Measurements from ENCODE around the gene TMEM88.

- TF ChIP-seq CTCF (conservative IDR thresholded peaks at IDR 0.05; ENCODE audit: low read length), result no peak
- no peak for TF ChIP-seq EZH2phosphoT487 (IDR thresholded peaks at IDR 0.05; ENCODE audit: borderline replicate concordance)
Observed at GRCh38 chr17:7894866-7895265, 40.0 kb downstream of the TMEM88 start.

Data from Loucy (cell line).